ENCODE results near the gene AMD1. TPM values are rescaled to one million over a fixed set of nuclear protein-coding genes. Genes with fewer than 3 reads are reported as not detected.

Gene AMD1
- total and polyA plus RNA-seq, 2 donors (not counting 1 experiment from before 2014, with no cell fraction given) = 33.4 to 107 TPM

GRCh38 chr6:110876806-110877564, 2.4 kb downstream of the AMD1 start:
- H3K27me3 ChIP-seq (ENCODE audit: control insufficient read depth, insufficient read depth, low read length) = no peaks in the 10 kb centered on the region
- H2AFZ ChIP-seq (ENCODE audit: low read length) = no peak overlapping the region
- DNase-seq (ENCODE audit: low read depth in 2 of 2) = peak in 1 of 2 donors; percentile 27
- H3K36me3 ChIP-seq (ENCODE audit: control insufficient read depth, insufficient read depth, low read length) = no peaks in the 10 kb centered on the region
- no peaks in the 10 kb centered on the region for H3K9me3 ChIP-seq (ENCODE audit: control insufficient read depth, insufficient read depth, low read depth, low read length)
- H3K4me1 ChIP-seq (ENCODE audit: control insufficient read depth, extremely low read depth, insufficient read depth, low read length) = peaks cover 7% of the 10 kb centered on the region
- peak overlapping the region; percentile 66 to 91 (median 84) for H3K4me3 ChIP-seq (replicated peaks in 1 of 4; ENCODE audit: control extremely low read depth in 1 of 4, insufficient read depth in 1 of 4, low read depth in 3 of 4, low read length in 4 of 4)
- H3K27ac ChIP-seq (ENCODE audit: insufficient read depth, low read length) = peak overlapping the region; percentile 87
- H4K20me1 ChIP-seq (ENCODE audit: control insufficient read depth, extremely low read depth, insufficient read depth, low read length) = peaks cover 6% of the 10 kb centered on the region
- H3K9ac ChIP-seq (ENCODE audit: insufficient read depth, low read length) = peak overlapping the region; percentile 10
- TF ChIP-seq EZH2 (IDR thresholded peaks at IDR 0.05; ENCODE audit: low read length, missing control alignments) (no peak), CTCF (conservative IDR thresholded peaks at IDR 0.05 in 1 of 2, IDR thresholded peaks at IDR 0.05 in 1 of 2; ENCODE audit: low read depth in 1 of 2, low read length in 2 of 2) (no peak)
- H3K4me2 ChIP-seq (ENCODE audit: extremely low read depth, insufficient read depth, low read length) = peak overlapping the region; percentile 98
- H3K79me2 ChIP-seq (ENCODE audit: control insufficient read depth, insufficient read depth, low read length) = peaks cover 73% of the 10 kb centered on the region

GRCh38 chr6:110877569-110877968, 3.0 kb downstream of the AMD1 start:
- H3K9ac ChIP-seq (ENCODE audit: insufficient read depth, low read length) = no peak overlapping the region
- no peaks in the 10 kb centered on the region for H3K27me3 ChIP-seq (ENCODE audit: control insufficient read depth, insufficient read depth, low read length)
- no peak for DNase-seq (ENCODE audit: low read depth in 2 of 2)
- H3K9me3 ChIP-seq (ENCODE audit: control insufficient read depth, insufficient read depth, low read depth, low read length) = no peaks in the 10 kb centered on the region
- H3K79me2 ChIP-seq (ENCODE audit: control insufficient read depth, insufficient read depth, low read length) = peaks cover 79% of the 10 kb centered on the region
- H3K4me1 ChIP-seq (ENCODE audit: control insufficient read depth, extremely low read depth, insufficient read depth, low read length) = peaks cover 8% of the 10 kb centered on the region
- H2AFZ ChIP-seq (ENCODE audit: low read length) = no peak overlapping the region
- H3K36me3 ChIP-seq (ENCODE audit: control insufficient read depth, insufficient read depth, low read length) = no peaks in the 10 kb centered on the region
- TF ChIP-seq EZH2 (IDR thresholded peaks at IDR 0.05; ENCODE audit: low read length, missing control alignments) = no peak
- TF ChIP-seq CTCF (conservative IDR thresholded peaks at IDR 0.05 in 1 of 2, IDR thresholded peaks at IDR 0.05 in 1 of 2; ENCODE audit: low read depth in 1 of 2, low read length in 2 of 2) = no peak
- H4K20me1 ChIP-seq (ENCODE audit: control insufficient read depth, extremely low read depth, insufficient read depth, low read length) = peaks cover 6% of the 10 kb centered on the region
- peak overlapping the region; percentile 87 for H3K27ac ChIP-seq (ENCODE audit: insufficient read depth, low read length)
- peak overlapping the region; percentile 98 for H3K4me2 ChIP-seq (ENCODE audit: extremely low read depth, insufficient read depth, low read length)
- peak overlapping the region; percentile 66 to 91 (median 84) for H3K4me3 ChIP-seq (replicated peaks in 1 of 4; ENCODE audit: control extremely low read depth in 1 of 4, insufficient read depth in 1 of 4, low read depth in 3 of 4, low read length in 4 of 4)

GRCh38 chr6:110878751-110879522, 4.4 kb downstream of the AMD1 start:
- peak overlapping the region; percentile 3 to 66 (median 17) for H3K4me3 ChIP-seq (replicated peaks in 1 of 4; ENCODE audit: control extremely low read depth in 1 of 4, insufficient read depth in 1 of 4, low read depth in 3 of 4, low read length in 4 of 4)
- H3K4me2 ChIP-seq (ENCODE audit: extremely low read depth, insufficient read depth, low read length) = peak overlapping the region; percentile 98
- H3K9me3 ChIP-seq (ENCODE audit: control insufficient read depth, insufficient read depth, low read depth, low read length) = no peaks in the 10 kb centered on the region
- peak; percentile 64 to 74 for TF ChIP-seq CTCF (conservative IDR thresholded peaks at IDR 0.05 in 1 of 2, IDR thresholded peaks at IDR 0.05 in 1 of 2; ENCODE audit: low read depth in 1 of 2, low read length in 2 of 2)
- no peak for TF ChIP-seq EZH2 (IDR thresholded peaks at IDR 0.05; ENCODE audit: low read length, missing control alignments)
- no peak overlapping the region for H3K9ac ChIP-seq (ENCODE audit: insufficient read depth, low read length)
- peaks cover 92% of the 10 kb centered on the region for H3K79me2 ChIP-seq (ENCODE audit: control insufficient read depth, insufficient read depth, low read length)
- H3K36me3 ChIP-seq (ENCODE audit: control insufficient read depth, insufficient read depth, low read length) = no peaks in the 10 kb centered on the region
- peak in 1 of 2 donors; percentile 67 for DNase-seq (ENCODE audit: low read depth in 2 of 2)
- peaks cover 6% of the 10 kb centered on the region for H4K20me1 ChIP-seq (ENCODE audit: control insufficient read depth, extremely low read depth, insufficient read depth, low read length)
- no peak overlapping the region for H2AFZ ChIP-seq (ENCODE audit: low read length)
- H3K27ac ChIP-seq (ENCODE audit: insufficient read depth, low read length) = peak overlapping the region; percentile 41
- H3K4me1 ChIP-seq (ENCODE audit: control insufficient read depth, extremely low read depth, insufficient read depth, low read length) = peaks cover 7% of the 10 kb centered on the region
- no peaks in the 10 kb centered on the region for H3K27me3 ChIP-seq (ENCODE audit: control insufficient read depth, insufficient read depth, low read length)
